ENCODE measurements around the gene TMIGD2. TPM values are rescaled to one million over a fixed set of nuclear protein-coding genes. Genes with fewer than 3 reads are reported as not detected.
A peak's percentile ranks its signal among the peaks of the same experiment; 100 is the strongest.

The TMIGD2 gene
- total and polyA plus RNA-seq, 2 donors from 2014 or later: 0.47 TPM; not detected in 1

- no peak for TF ChIP-seq CTCF (IDR thresholded peaks at IDR 0.05; ENCODE audit: borderline replicate concordance, extremely low read depth, insufficient read depth)
- no peaks in the 10 kb centered on the region for H3K36me3 ChIP-seq (ENCODE audit: control insufficient read depth in 2 of 3, insufficient read depth in 3 of 3, low read length in 3 of 3)
- no peak overlapping the region for H3K4me3 ChIP-seq (ENCODE audit: low read length in 3 of 3)
- FAIRE-seq: no peak
- DNase-seq: no peak
- intact Hi-C loops (cut with DNase I): no loop called here
- no peak overlapping the region for H3K27ac ChIP-seq (ENCODE audit: low read depth in 2 of 2, low read length in 2 of 2)
- no peaks in the 10 kb centered on the region for H3K27me3 ChIP-seq (ENCODE audit: control insufficient read depth, insufficient read depth, low read length)
- H3K4me1 ChIP-seq (ENCODE audit: control insufficient read depth in 2 of 3, insufficient read depth in 2 of 3, low read depth in 1 of 3, low read length in 3 of 3): no peaks in the 10 kb centered on the region
- no peak overlapping the region for H3K9ac ChIP-seq (ENCODE audit: low read length in 3 of 3)
- no peaks in the 10 kb centered on the region for H3K9me3 ChIP-seq (ENCODE audit: control insufficient read depth in 2 of 3, insufficient read depth in 1 of 3, low read length in 3 of 3)
Observed at GRCh38 chr19:4279267-4279529, 23.0 kb downstream of the TMIGD2 start.

- intact Hi-C loops (cut with DNase I): no loop called here
- no peak within 1 kb of the TSS for H3K9ac ChIP-seq (ENCODE audit: low read length in 3 of 3)
- H3K27ac ChIP-seq (ENCODE audit: low read depth in 2 of 2, low read length in 2 of 2): no peak within 1 kb of the TSS
- no peaks in the 10 kb centered on the region for H3K4me1 ChIP-seq (ENCODE audit: control insufficient read depth in 2 of 3, insufficient read depth in 2 of 3, low read depth in 1 of 3, low read length in 3 of 3)
- no peak for FAIRE-seq
- no peaks in the 10 kb centered on the region for H3K27me3 ChIP-seq (ENCODE audit: control insufficient read depth, insufficient read depth, low read length)
- peak in 4 of 5 donors; percentile 63 to 79 (median 69) for DNase-seq
- H3K4me3 ChIP-seq (ENCODE audit: low read length in 3 of 3): peak within 1 kb of the TSS in 1 of 3 donors; percentile 30
- no peaks in the 10 kb centered on the region for H3K9me3 ChIP-seq (ENCODE audit: control insufficient read depth in 2 of 3, insufficient read depth in 1 of 3, low read length in 3 of 3)
- no peaks in the 10 kb centered on the region for H3K36me3 ChIP-seq (ENCODE audit: control insufficient read depth in 2 of 3, insufficient read depth in 3 of 3, low read length in 3 of 3)
- no peak for TF ChIP-seq CTCF (IDR thresholded peaks at IDR 0.05; ENCODE audit: borderline replicate concordance, extremely low read depth, insufficient read depth)
Observed at GRCh38 chr19:4278419-4279266, 23.5 kb downstream of the TMIGD2 start, which contains the start of gene SHD. Gene SHD, plus strand, starts transcription at chr19:4279266. Its CDS starts 798 bp downstream, at chr19:4280064.

GRCh38 chr19:4278010-4278409 lies 24.2 kb downstream of the TMIGD2 start:
- no peaks in the 10 kb centered on the region for H3K27me3 ChIP-seq (ENCODE audit: control insufficient read depth, insufficient read depth, low read length)
- intact Hi-C loops (cut with DNase I): no loop called here
- no peaks in the 10 kb centered on the region for H3K9me3 ChIP-seq (ENCODE audit: control insufficient read depth in 2 of 3, insufficient read depth in 1 of 3, low read length in 3 of 3)
- TF ChIP-seq CTCF (IDR thresholded peaks at IDR 0.05; ENCODE audit: borderline replicate concordance, extremely low read depth, insufficient read depth): no peak
- no peak overlapping the region for H3K27ac ChIP-seq (ENCODE audit: low read depth in 2 of 2, low read length in 2 of 2)
- DNase-seq (no peak), FAIRE-seq (no peak)
- H3K4me3 ChIP-seq (ENCODE audit: low read length in 3 of 3): no peak overlapping the region
- no peak overlapping the region for H3K9ac ChIP-seq (ENCODE audit: low read length in 3 of 3)
- H3K36me3 ChIP-seq (ENCODE audit: control insufficient read depth in 2 of 3, insufficient read depth in 3 of 3, low read length in 3 of 3): no peaks in the 10 kb centered on the region
- no peaks in the 10 kb centered on the region for H3K4me1 ChIP-seq (ENCODE audit: control insufficient read depth in 2 of 3, insufficient read depth in 2 of 3, low read depth in 1 of 3, low read length in 3 of 3)

Measured in kidney (tissue), 14 donors.